Right cardiac atrium (tissue), 5 donors: ENCODE results near the gene RAB34. TPM values are rescaled to one million over a fixed set of nuclear protein-coding genes. Genes with fewer than 3 reads are reported as not detected.

Source experiments
- ATAC-seq, 2 donors: fragments of 200-7000 bp; cut with Tn5 transposase; one replicate each; pipeline versions ENCODE4 v1.8.0 to v1.9.1; 2020; ENCODE audit warnings: moderate library complexity in 2 of 2, mild to moderate bottlenecking in 1 of 2
- DNase-seq, 3 donors: peaks; one replicate each; pipeline ENCODE4 v3.0.0-alpha.2; 2020
- H3K27ac ChIP-seq: one replicate; pipeline ENCODE4 v1.5.1; 2013; ENCODE audit warnings: mild to moderate bottlenecking, low read length, control low read depth, moderate library complexity
- H3K27me3 ChIP-seq: one replicate; pipeline ENCODE4 v1.6.1; 2013; ENCODE audit not compliant: control insufficient read depth, insufficient read depth
- H3K4me1 ChIP-seq: one replicate; pipeline ENCODE4 v1.6.1; 2013; ENCODE audit warnings: low read length; ENCODE audit not compliant: control insufficient read depth, insufficient read depth
- H3K4me3 ChIP-seq: one replicate; pipeline ENCODE4 v1.5.1; 2013; ENCODE audit warnings: low read length, control low read depth
- H3K9me3 ChIP-seq: one replicate; pipeline ENCODE4 v1.6.1; 2013; ENCODE audit warnings: low read length; ENCODE audit not compliant: control insufficient read depth
- WGBS: extraction: QIAGEN DNeasy Blood & Tissue Kit; methylation state at CpG from one replicate; pipeline ENCODE4 v1.1.7; 2013; 5-methylcytosine and 5-hydroxymethylcytosine counted together
- intact Hi-C, 4 donors: fragments of 100-400 bp; cut with DNase I; formaldehyde crosslinking; loops; one replicate each; pipeline versions ENCODE4 v1.11.0 to v1.14.0; 2022 to 2023
- polyA plus RNA-seq: library from polyadenylated mRNA; stranded (reverse); fragments of 200-250 nt; gene quantifications from one replicate; pipeline ENCODE4 v1.2.3, GENCODE V29; 2013
- total RNA-seq, 4 donors: library from RNA; stranded (reverse); fragmentation: NEBNext Ultra II Directional; extraction: Animal tissue kit (Norgen Biotek cat#: 25700); gene quantifications; one replicate each; pipeline ENCODE4 v1.2.1, GENCODE V29; 2021
- donor health status: healthy with polysubstance abuse.
- donor health status: DM: no; HTN: yes; CAD: no.
- donor health status: DM: no; HTN: no; CAD: no.
- donor health status: DM: no; HTN: yes; CAD: no; lungs with severe emphysema.
- donor health status: DM: yes; HTN: yes; CAD: no.

RAB34 gene
- total and polyA plus RNA-seq, 5 donors = 56.9 to 62.2 (median 58.7) TPM

- H3K4me1 ChIP-seq = peaks cover 3% of the 10 kb centered on the region
- no peak overlapping the region for H3K27ac ChIP-seq
- DNase-seq (peak in 2 of 3 donors; percentile 26 to 52), ATAC-seq (no peak)
- H3K9me3 ChIP-seq = no peaks in the 10 kb centered on the region
- H3K27me3 ChIP-seq = no peaks in the 10 kb centered on the region
- no peak overlapping the region for H3K4me3 ChIP-seq
- intact Hi-C loops = no loop called here
- WGBS = 72% methylated on average over 4 of the region's 4 CpGs
Measured at GRCh38 chr17:28745786-28746411, 28.2 kb upstream of the RAB34 start.

GRCh38 chr17:28744972-28745785 lies 27.5 kb upstream of the RAB34 start:
- WGBS = 5% methylated on average over 31 of the region's 31 CpGs
- H3K9me3 ChIP-seq = no peaks in the 10 kb centered on the region
- H3K4me3 ChIP-seq = peak overlapping the region; percentile 78
- DNase-seq = peak; percentile 60 to 79 (median 75)
- no peaks in the 10 kb centered on the region for H3K27me3 ChIP-seq
- peak; percentile 8 to 25 for ATAC-seq
- H3K27ac ChIP-seq = peak overlapping the region; percentile 43
- peaks cover 3% of the 10 kb centered on the region for H3K4me1 ChIP-seq
- intact Hi-C loops = no loop called here

- peak; percentile 65 to 85 (median 77) for DNase-seq
- peaks cover 3% of the 10 kb centered on the region for H3K4me1 ChIP-seq
- WGBS = 2% methylated on average over 61 of the region's 61 CpGs
- H3K4me3 ChIP-seq = peak overlapping the region; percentile 78
- H3K9me3 ChIP-seq = no peaks in the 10 kb centered on the region
- ATAC-seq = peak; percentile 10 to 34
- H3K27me3 ChIP-seq = no peaks in the 10 kb centered on the region
- intact Hi-C loops = no loop called here
- peak overlapping the region; percentile 76 for H3K27ac ChIP-seq
Measured at GRCh38 chr17:28744104-28744971, 26.7 kb upstream of the RAB34 start.

- peak within 1 kb of the TSS; percentile 76 for H3K27ac ChIP-seq
- H3K4me1 ChIP-seq = peaks cover 3% of the 10 kb centered on the region
- no peaks in the 10 kb centered on the region for H3K9me3 ChIP-seq
- peak; percentile 84 to 94 (median 91) for DNase-seq
- ATAC-seq = peak; percentile 84 to 89
- H3K27me3 ChIP-seq = no peaks in the 10 kb centered on the region
- intact Hi-C loops = no loop called here
- under 1% methylated on average over 70 of the region's 70 CpGs for WGBS
- H3K4me3 ChIP-seq = peak within 1 kb of the TSS; percentile 78
Measured at GRCh38 chr17:28743243-28744103, 25.8 kb upstream of the RAB34 start, which contains the start of gene TRAF4. Gene TRAF4, plus strand, starts transcription at chr17:28744011. Its CDS starts 102 bp downstream, at chr17:28744113.

- Histone ChIP-seq H3K9me3 (no peaks in the 10 kb centered on the region), H3K4me1 (peaks cover 2% of the 10 kb centered on the region), H3K4me3 (no peak overlapping the region), H3K27me3 (no peaks in the 10 kb centered on the region), H3K27ac (no peak overlapping the region)
- DNase-seq (peak in 1 of 3 donors; percentile 34), ATAC-seq (no peak)
- intact Hi-C loops = no loop called here
- WGBS = 71% methylated on average over 19 of the region's 19 CpGs
Measured at GRCh38 chr17:28741358-28742349, 24.0 kb upstream of the RAB34 start.

- DNase-seq = peak in 1 of 3 donors; percentile 33
- no peak overlapping the region for H3K27ac ChIP-seq
- H3K9me3 ChIP-seq = no peaks in the 10 kb centered on the region
- WGBS = 83% methylated on average over 10 of the region's 10 CpGs
- no peaks in the 10 kb centered on the region for H3K27me3 ChIP-seq
- H3K4me3 ChIP-seq = no peak overlapping the region
- intact Hi-C loops = no loop called here
- ATAC-seq = no peak
- peaks cover 2% of the 10 kb centered on the region for H3K4me1 ChIP-seq
Measured at GRCh38 chr17:28740406-28741357, 23.0 kb upstream of the RAB34 start.

GRCh38 chr17:28738680-28739384 lies 21.2 kb upstream of the RAB34 start:
- DNase-seq (peak in 1 of 3 donors; percentile 38), ATAC-seq (no peak)
- intact Hi-C loops = no loop called here
- WGBS = 89% methylated on average over 10 of the region's 10 CpGs
- no peak overlapping the region for H3K4me3 ChIP-seq
- no peaks in the 10 kb centered on the region for H3K27me3 ChIP-seq
- H3K4me1 ChIP-seq = no peaks in the 10 kb centered on the region
- no peaks in the 10 kb centered on the region for H3K9me3 ChIP-seq
- H3K27ac ChIP-seq = no peak overlapping the region
